SK-N-SH (cell line): ENCODE results near the gene RNF25. TPM values are rescaled to one million over a fixed set of nuclear protein-coding genes. Genes with fewer than 3 reads are reported as not detected.

Source experiments
- CTCF ChIA-PET: fragments of 300-600, 350-600 bp; formaldehyde crosslinking; extraction: SDS; loops from one replicate; lab custom pipeline; 2021; lab: Yijun Ruan, JAX
- POLR2A ChIA-PET: fragments of 350-600 bp; sonication (Branson Sonifier 250); formaldehyde crosslinking; extraction: SDS; loops from one replicate; lab custom pipeline; 2020; ENCODE audit warnings: antibody characterized with exemption, inconsistent platforms; lab: Yijun Ruan, JAX
- DNase-seq: peaks from one replicate; pipeline ENCODE4 v3.0.0; 2012
- H2AFZ ChIP-seq: fragments of 200-600 bp; sonication (generic); 2 replicates; pipeline ENCODE4 v1.8.1; 2016; ENCODE audit warnings: antibody characterized with exemption, mild to moderate bottlenecking, low read depth
- H3F3A ChIP-seq: fragments of 200-600 bp; sonication (generic); replicated peaks from 2 replicates; pipeline ENCODE3; 2016; ENCODE audit warnings: antibody characterized with exemption, mild to moderate bottlenecking; ENCODE audit not compliant: insufficient read depth
- H3K27ac ChIP-seq, 2 experiments: fragments of 200-500 bp in 1 of 2; fragments of 200-600 bp in 1 of 2; sonication (Bioruptor generic) in 1 of 2; sonication (generic), shearing (Covaris generic) in 1 of 2; 2 replicates each; pipeline versions ENCODE4 v1.5.1 to v1.6.1; 2014 to 2016; ENCODE audit warnings: low read depth in 2 of 2, inconsistent platforms in 1 of 2, low read length in 1 of 2, mild to moderate bottlenecking in 1 of 2, mixed read lengths in 1 of 2
- H3K27me3 ChIP-seq: fragments of 200-600 bp; sonication (generic), shearing (Covaris generic); 2 replicates; pipeline ENCODE4 v1.6.1; 2016; ENCODE audit warnings: mixed run types; ENCODE audit not compliant: insufficient read depth
- H3K36me3 ChIP-seq, 2 experiments: fragments of 200-500 bp in 1 of 2; fragments of 200-600 bp in 1 of 2; sonication (Bioruptor generic) in 1 of 2; sonication (generic) in 1 of 2; replicated peaks in 1 of 2; 2 replicates each; pipeline versions ENCODE3 to v1.5.1; 2014 to 2016; ENCODE audit warnings: low read length in 1 of 2, mild to moderate bottlenecking in 1 of 2; ENCODE audit not compliant: insufficient read depth in 2 of 2, control insufficient read depth in 1 of 2
- H3K4me1 ChIP-seq, 2 experiments: fragments of 200-500 bp in 1 of 2; fragments of 200-600 bp in 1 of 2; sonication (Bioruptor generic) in 1 of 2; sonication (generic), shearing (Covaris generic) in 1 of 2; 2 replicates each; pipeline versions ENCODE4 v1.5.1 to v1.6.1; 2014 to 2016; ENCODE audit warnings: low read depth in 1 of 2, low read length in 1 of 2, mixed run types in 1 of 2; ENCODE audit not compliant: insufficient read depth in 2 of 2, control insufficient read depth in 1 of 2
- H3K4me2 ChIP-seq: fragments of 200-600 bp; sonication (generic), shearing (Covaris generic); 2 replicates; pipeline ENCODE4 v1.6.1; 2017; ENCODE audit warnings: mixed run types
- H3K4me3 ChIP-seq, 2 experiments: fragments of 200-500 bp in 1 of 2; fragments of 200-600 bp in 1 of 2; sonication (Bioruptor generic) in 1 of 2; sonication (generic), shearing (Covaris generic) in 1 of 2; 2 replicates each; pipeline versions ENCODE4 v1.5.1 to v1.8.1; 2014 to 2016; ENCODE audit warnings: low read depth in 2 of 2, inconsistent platforms in 1 of 2, low read length in 1 of 2, mild to moderate bottlenecking in 1 of 2, mixed read lengths in 1 of 2, moderate library complexity in 1 of 2
- H3K79me2 ChIP-seq: fragments of 200-600 bp; sonication (generic); 2 replicates; pipeline ENCODE4 v1.8.1; 2017; ENCODE audit warnings: mild to moderate bottlenecking; ENCODE audit not compliant: insufficient read depth
- H3K9ac ChIP-seq: fragments of 200-600 bp; sonication (generic); 2 replicates; pipeline ENCODE4 v1.6.1; 2017; ENCODE audit warnings: mixed run types
- H3K9me2 ChIP-seq: fragments of 200-600 bp; sonication (generic); 2 replicates; pipeline ENCODE4 v1.6.1; 2017; ENCODE audit warnings: mixed run types
- H3K9me3 ChIP-seq: fragments of 200-600 bp; sonication (generic); 2 replicates; pipeline ENCODE4 v1.6.1; 2017; ENCODE audit warnings: mixed run types, mild to moderate bottlenecking, moderate library complexity
- H4K20me1 ChIP-seq: fragments of 200-600 bp; sonication (generic); 2 replicates; pipeline ENCODE4 v1.6.1; 2017; ENCODE audit warnings: mild to moderate bottlenecking, mixed run types; ENCODE audit not compliant: insufficient read depth
- CHD2 ChIP-seq: fragments of 150-350 bp; IDR thresholded peaks from 2 replicates; pipeline ENCODE4 v1.6.1; 2018; ENCODE audit warnings: low read length; ENCODE audit not compliant: partially characterized antibody
- CTCF ChIP-seq: fragments of 200-600 bp; sonication (generic); IDR thresholded peaks from 2 replicates; pipeline ENCODE4 v1.6.1; 2017; ENCODE audit warnings: antibody characterized with exemption, mild to moderate bottlenecking, moderate library complexity
- ELF1 ChIP-seq: IDR thresholded peaks from 2 replicates; pipeline ENCODE4 v1.4.0; 2012
- FOXJ3 ChIP-seq: sonication (generic); formaldehyde crosslinking; IDR thresholded peaks from 2 replicates; pipeline ENCODE4 v1.5.1; 2020; ENCODE audit warnings: mild to moderate bottlenecking, missing genetic modification reagents
- FOXM1 ChIP-seq: IDR thresholded peaks from 2 replicates; pipeline ENCODE4 v1.4.0; 2012; ENCODE audit warnings: low read depth, mild to moderate bottlenecking
- GABPA ChIP-seq: IDR thresholded peaks from 2 replicates; pipeline ENCODE4 v1.4.0; 2012; ENCODE audit warnings: low read depth, mild to moderate bottlenecking
- GATA2 ChIP-seq: sonication (generic); formaldehyde crosslinking; IDR thresholded peaks from 2 replicates; pipeline ENCODE4 v1.5.0; 2020; ENCODE audit warnings: mild to moderate bottlenecking, missing genetic modification reagents
- IRF3 ChIP-seq: fragments of 150-350 bp; IDR thresholded peaks from 2 replicates; pipeline ENCODE4 v1.6.1; 2016; ENCODE audit warnings: mild to moderate bottlenecking, low read depth, low read length
- MEF2A ChIP-seq: IDR thresholded peaks from 2 replicates; pipeline ENCODE4 v1.4.0; 2012; ENCODE audit warnings: low read depth, borderline replicate concordance
- MXI1 ChIP-seq: IDR thresholded peaks from 2 replicates; pipeline ENCODE4 v1.6.1; 2012; ENCODE audit warnings: mild to moderate bottlenecking, low read depth, low read length, improper control_type of control experiment
- NFIC ChIP-seq: IDR thresholded peaks from 2 replicates; pipeline ENCODE4 v1.4.0; 2012; ENCODE audit warnings: borderline replicate concordance
- NRF1 ChIP-seq: IDR thresholded peaks from 2 replicates; pipeline ENCODE4 v1.6.1; 2012; ENCODE audit warnings: low read depth, mild to moderate bottlenecking, low read length
- PBX3 ChIP-seq: IDR thresholded peaks from 2 replicates; pipeline ENCODE4; 2012
- RCOR1 ChIP-seq: fragments of 150-350 bp; IDR thresholded peaks from 2 replicates; pipeline ENCODE4 v1.6.1; 2017; ENCODE audit warnings: antibody characterized with exemption, low read length
- RFX5 ChIP-seq: IDR thresholded peaks from 2 replicates; pipeline ENCODE4 v1.6.1; 2012; ENCODE audit warnings: mild to moderate bottlenecking, improper control_type of control experiment, low read length
- RXRA ChIP-seq: IDR thresholded peaks from 2 replicates; pipeline ENCODE4 v1.4.0; 2012; ENCODE audit warnings: low read depth, mild to moderate bottlenecking, borderline replicate concordance
- SMC3 ChIP-seq: IDR thresholded peaks from 2 replicates; pipeline ENCODE4 v1.6.1; 2012; ENCODE audit warnings: low read depth, low read length, improper control_type of control experiment
- TAF1 ChIP-seq: IDR thresholded peaks from 2 replicates; pipeline ENCODE4 v1.6.1; 2012; ENCODE audit warnings: low read depth, mild to moderate bottlenecking, low read length, moderate library complexity, borderline replicate concordance
- USF1 ChIP-seq: IDR thresholded peaks from 2 replicates; pipeline ENCODE4 v1.4.0; 2012; ENCODE audit warnings: low read depth, borderline replicate concordance
- YY1 ChIP-seq: IDR thresholded peaks from 2 replicates; pipeline ENCODE4 v1.4.0; 2012; ENCODE audit warnings: low read depth, mild to moderate bottlenecking
- WGBS: methylation state at CpG from one replicate; pipeline ENCODE4 v1.1.6; 2017; ENCODE audit warnings: low lambda C conversion rate; 5-methylcytosine and 5-hydroxymethylcytosine counted together
- polyA plus RNA-seq, 3 experiments: library from polyadenylated mRNA; depleted of rRNA; stranded (reverse); fragments of >200 nt; gene quantifications; 2 replicates each; pipeline ENCODE4 v1.2.3, GENCODE V29; 2012

RNF25 gene
- polyA plus RNA-seq, 1 of the 3 experiments (the other 2 are of a cell fraction): 72.2 TPM

- Histone ChIP-seq H4K20me1 (no peaks in the 10 kb centered on the region), H2AFZ (no peak overlapping the region), H3K27ac (no peak overlapping the region), H3F3A (peaks cover 8% of the 10 kb centered on the region), H3K36me3 (peaks cover 31 to 57% of the 10 kb centered on the region in 2 experiments), H3K4me3 (no peak overlapping the region), H3K79me2 (peaks cover 29% of the 10 kb centered on the region), H3K4me1 (peaks cover 7 to 13% of the 10 kb centered on the region in 2 experiments; a peak in 2 of 4 replicates), H3K9me2 (no peaks in the 10 kb centered on the region), H3K27me3 (no peaks in the 10 kb centered on the region), H3K9ac (no peak overlapping the region), H3K4me2 (no peak overlapping the region), H3K9me3 (no peaks in the 10 kb centered on the region)
- CTCF ChIA-PET: interaction anchor here (1.1 to 4.1 kb wide), 2 partner anchors 14 to 185 kb away, joined by 3 to 12 read pairs; no protein-coding TSS in a partner anchor
- WGBS: 97% methylated on average over 7 of the region's 7 CpGs
- no peak for DNase-seq
- POLR2A ChIA-PET: no interaction called here
- TF ChIP-seq RCOR1: no peak
- TF ChIP-seq USF1: no peak
- no peak for TF ChIP-seq IRF3
- TF ChIP-seq CTCF: no peak
- TF ChIP-seq MXI1: no peak
- TF ChIP-seq TAF1: no peak
- TF ChIP-seq MEF2A: no peak
- TF ChIP-seq CHD2: no peak
- no peak for TF ChIP-seq RFX5
- no peak for TF ChIP-seq ELF1
- TF ChIP-seq GATA2 (CRISPR knock-in tag): no peak
- no peak for TF ChIP-seq NRF1
- TF ChIP-seq, all 33 proteins: peak for 0
Observed at GRCh38 chr2:218662377-218662776, 9.4 kb downstream of the RNF25 start.

- peak overlapping the region; percentile 71 for H3K9ac ChIP-seq
- H3K9me3 ChIP-seq: no peaks in the 10 kb centered on the region
- no peaks in the 10 kb centered on the region for H3K9me2 ChIP-seq
- H4K20me1 ChIP-seq: no peaks in the 10 kb centered on the region
- ChIA-PET POLR2A (interaction anchor here (0.8 to 3.1 kb wide), 5 partner anchors 8 to 67 kb away, joined by 3 to 28 read pairs (median 7); partner anchors contain the start of genes PLCD4, RNF25 and STK36), CTCF (interaction anchor here (1.0 to 4.2 kb wide), 7 partner anchors 11 to 188 kb away, joined by 3 to 36 read pairs (median 15); partner anchors contain the start of genes RNF25, STK36 and TTLL4)
- H3F3A ChIP-seq: peaks cover 8% of the 10 kb centered on the region
- H3K4me3 ChIP-seq: peak overlapping the region; percentile 90 to 94
- no peak for DNase-seq
- peak overlapping the region; percentile 67; the same call in 1 of the 2 replicates for H2AFZ ChIP-seq
- H3K27ac ChIP-seq: no peak overlapping the region; a peak in 2 of 4 replicates
- H3K4me2 ChIP-seq: peak overlapping the region; percentile 87
- WGBS: 3% methylated on average over 8 of the region's 8 CpGs
- H3K4me1 ChIP-seq: peaks cover 7 to 13% of the 10 kb centered on the region in 2 experiments; a peak in 2 of 4 replicates
- H3K27me3 ChIP-seq: no peaks in the 10 kb centered on the region
- H3K79me2 ChIP-seq: peaks cover 33% of the 10 kb centered on the region
- peaks cover 34 to 55% of the 10 kb centered on the region in 2 experiments for H3K36me3 ChIP-seq
- TF ChIP-seq YY1: no peak
- TF ChIP-seq NFIC: no peak
- no peak for TF ChIP-seq PBX3
- TF ChIP-seq GABPA: no peak
- no peak for TF ChIP-seq USF1
- TF ChIP-seq CTCF: no peak
- TF ChIP-seq SMC3: no peak
- no peak for TF ChIP-seq RXRA
- TF ChIP-seq FOXM1: no peak
- TF ChIP-seq TAF1: no peak
- TF ChIP-seq RFX5: no peak
- no peak for TF ChIP-seq FOXJ3
- TF ChIP-seq CHD2: no peak
Observed at GRCh38 chr2:218659988-218660358, 11.8 kb downstream of the RNF25 start.
